ENCODE measurements around the gene OSGIN1.

DNA sequence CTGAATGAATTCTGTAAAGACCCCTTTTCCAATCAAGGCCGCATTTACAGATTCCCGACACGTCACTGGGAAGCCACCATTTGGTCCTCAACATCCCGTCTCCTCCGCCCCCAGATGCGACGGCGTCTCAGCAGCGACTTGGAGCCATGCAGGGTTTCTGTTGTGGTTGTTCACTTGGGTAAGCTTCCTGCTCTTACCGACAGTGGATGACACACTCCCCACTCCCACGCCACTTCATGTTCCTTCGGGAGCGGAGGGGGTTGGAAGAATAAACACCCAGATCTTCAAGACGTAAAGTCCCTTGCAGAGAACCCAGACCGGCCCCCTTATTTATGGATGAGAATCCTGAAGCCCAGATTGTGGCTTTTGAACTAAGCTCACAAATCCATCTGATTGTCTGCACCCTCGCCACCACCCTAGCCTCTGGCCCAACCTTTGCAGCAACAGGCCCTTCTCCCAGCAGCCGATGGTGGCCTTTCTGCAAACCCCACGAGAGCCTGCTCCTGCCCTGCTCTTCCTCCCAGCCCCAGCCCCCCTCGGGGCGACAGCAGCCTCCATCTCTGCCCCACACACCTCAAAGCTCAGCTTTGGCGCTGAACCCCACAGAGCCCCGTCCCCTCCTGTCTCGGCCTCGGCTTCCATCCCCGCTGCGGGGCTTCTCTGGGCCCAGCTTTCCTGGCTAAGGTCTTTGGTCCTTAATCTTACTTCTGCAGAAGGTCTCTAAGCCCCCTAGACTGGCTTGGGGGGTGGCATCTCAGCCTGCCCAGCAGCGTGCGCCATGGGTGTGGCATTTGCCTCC, 19.0 kb upstream of the OSGIN1 start:
- TF ChIP-seq, protein P1, sequence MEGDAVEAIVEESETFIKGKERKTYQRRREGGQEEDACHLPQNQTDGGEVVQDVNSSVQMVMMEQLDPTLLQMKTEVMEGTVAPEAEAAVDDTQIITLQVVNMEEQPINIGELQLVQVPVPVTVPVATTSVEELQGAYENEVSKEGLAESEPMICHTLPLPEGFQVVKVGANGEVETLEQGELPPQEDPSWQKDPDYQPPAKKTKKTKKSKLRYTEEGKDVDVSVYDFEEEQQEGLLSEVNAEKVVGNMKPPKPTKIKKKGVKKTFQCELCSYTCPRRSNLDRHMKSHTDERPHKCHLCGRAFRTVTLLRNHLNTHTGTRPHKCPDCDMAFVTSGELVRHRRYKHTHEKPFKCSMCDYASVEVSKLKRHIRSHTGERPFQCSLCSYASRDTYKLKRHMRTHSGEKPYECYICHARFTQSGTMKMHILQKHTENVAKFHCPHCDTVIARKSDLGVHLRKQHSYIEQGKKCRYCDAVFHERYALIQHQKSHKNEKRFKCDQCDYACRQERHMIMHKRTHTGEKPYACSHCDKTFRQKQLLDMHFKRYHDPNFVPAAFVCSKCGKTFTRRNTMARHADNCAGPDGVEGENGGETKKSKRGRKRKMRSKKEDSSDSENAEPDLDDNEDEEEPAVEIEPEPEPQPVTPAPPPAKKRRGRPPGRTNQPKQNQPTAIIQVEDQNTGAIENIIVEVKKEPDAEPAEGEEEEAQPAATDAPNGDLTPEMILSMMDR (IDR thresholded peaks at IDR 0.05; ENCODE audit: low read depth, low read length): no peak
- TF ChIP-seq POLR2A (IDR thresholded peaks at IDR 0.05; ENCODE audit: extremely low read depth, insufficient read length) (no peak), MYC (IDR thresholded peaks at IDR 0.05; ENCODE audit: low read depth, low read length) (no peak)
